ENCODE measurements around the gene CYP4F3. TPM values are rescaled to one million over a fixed set of nuclear protein-coding genes. Genes with fewer than 3 reads are reported as not detected.

CYP4F3 gene
- total and polyA plus RNA-seq, 2 of the 13 experiments (the other 11 are each of a cell fraction or from before 2014, with no cell fraction given), result 17.8 to 22.8 TPM

DNA sequence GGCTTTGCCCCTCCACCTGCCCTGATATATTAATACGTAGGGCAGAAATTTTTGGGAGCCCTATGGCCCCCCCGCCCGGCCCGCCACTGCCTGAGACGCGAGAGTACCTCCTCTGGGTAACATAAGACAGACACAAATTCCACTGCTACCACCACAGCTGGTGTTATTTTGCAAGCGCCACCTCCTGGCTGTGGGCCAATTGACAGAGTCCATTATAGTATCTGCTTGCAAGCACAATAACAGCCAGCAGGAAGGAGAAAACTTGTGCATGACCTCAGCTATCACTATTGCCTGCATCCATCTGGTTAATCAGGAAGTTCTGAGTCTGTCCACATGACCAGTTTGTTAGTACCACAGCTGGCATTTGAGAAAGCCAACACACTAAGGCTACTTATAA is 61.8 kb downstream of the CYP4F3 start (continued):
- no peak for TF ChIP-seq KIAA2018 (CRISPR knock-in tag; IDR thresholded peaks at IDR 0.05; ENCODE audit: borderline replicate concordance)
- TF ChIP-seq MYNN (CRISPR knock-in tag; IDR thresholded peaks at IDR 0.05; ENCODE audit: low read depth), result no peak
- peak; percentile 22; the same call in 1 of the 2 replicates for TF ChIP-seq MAX (IDR thresholded peaks at IDR 0.05)
- TF ChIP-seq ZNF776 (CRISPR knock-in tag; IDR thresholded peaks at IDR 0.05), result no peak
- no peak for TF ChIP-seq ZNF205 (CRISPR knock-in tag; IDR thresholded peaks at IDR 0.05)
- TF ChIP-seq CTCF (CRISPR knock-in tag; IDR thresholded peaks at IDR 0.05), result peak; percentile 78
- TF ChIP-seq, protein P1, sequence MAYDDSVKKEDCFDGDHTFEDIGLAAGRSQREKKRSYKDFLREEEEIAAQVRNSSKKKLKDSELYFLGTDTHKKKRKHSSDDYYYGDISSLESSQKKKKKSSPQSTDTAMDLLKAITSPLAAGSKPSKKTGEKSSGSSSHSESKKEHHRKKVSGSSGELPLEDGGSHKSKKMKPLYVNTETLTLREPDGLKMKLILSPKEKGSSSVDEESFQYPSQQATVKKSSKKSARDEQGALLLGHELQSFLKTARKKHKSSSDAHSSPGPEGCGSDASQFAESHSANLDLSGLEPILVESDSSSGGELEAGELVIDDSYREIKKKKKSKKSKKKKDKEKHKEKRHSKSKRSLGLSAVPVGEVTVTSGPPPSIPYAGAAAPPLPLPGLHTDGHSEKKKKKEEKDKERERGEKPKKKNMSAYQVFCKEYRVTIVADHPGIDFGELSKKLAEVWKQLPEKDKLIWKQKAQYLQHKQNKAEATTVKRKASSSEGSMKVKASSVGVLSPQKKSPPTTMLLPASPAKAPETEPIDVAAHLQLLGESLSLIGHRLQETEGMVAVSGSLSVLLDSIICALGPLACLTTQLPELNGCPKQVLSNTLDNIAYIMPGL (CRISPR knock-in tag; IDR thresholded peaks at IDR 0.05; ENCODE audit: borderline replicate concordance in 1 of 2, low read depth in 1 of 2), result 0 out of 4 replicates have a peak, but pooled peaks of 1 of the 2 experiments have one; percentile 25
- TF ChIP-seq XRCC5 (optimal IDR thresholded peaks at IDR 0.05; ENCODE audit: low read length), result peak; percentile 33
- no peak for TF ChIP-seq ZNF614 (CRISPR knock-in tag; IDR thresholded peaks at IDR 0.05; ENCODE audit: borderline replicate concordance)
- no peak for TF ChIP-seq ZSCAN30 (CRISPR knock-in tag; IDR thresholded peaks at IDR 0.05)
- TF ChIP-seq, protein P2, sequence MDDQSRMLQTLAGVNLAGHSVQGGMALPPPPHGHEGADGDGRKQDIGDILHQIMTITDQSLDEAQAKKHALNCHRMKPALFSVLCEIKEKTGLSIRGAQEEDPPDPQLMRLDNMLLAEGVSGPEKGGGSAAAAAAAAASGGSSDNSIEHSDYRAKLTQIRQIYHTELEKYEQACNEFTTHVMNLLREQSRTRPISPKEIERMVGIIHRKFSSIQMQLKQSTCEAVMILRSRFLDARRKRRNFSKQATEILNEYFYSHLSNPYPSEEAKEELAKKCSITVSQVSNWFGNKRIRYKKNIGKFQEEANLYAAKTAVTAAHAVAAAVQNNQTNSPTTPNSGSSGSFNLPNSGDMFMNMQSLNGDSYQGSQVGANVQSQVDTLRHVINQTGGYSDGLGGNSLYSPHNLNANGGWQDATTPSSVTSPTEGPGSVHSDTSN (CRISPR knock-in tag; IDR thresholded peaks at IDR 0.05; ENCODE audit: borderline replicate concordance), result no peak
- TF ChIP-seq MIER2 (CRISPR knock-in tag; IDR thresholded peaks at IDR 0.05), result peak; percentile 42; the same call in 1 of the 2 replicates
- no peak for TF ChIP-seq ZIK1 (CRISPR knock-in tag; IDR thresholded peaks at IDR 0.05; ENCODE audit: borderline replicate concordance, low read depth)
- peak; percentile 30; the same call in 1 of the 2 replicates for TF ChIP-seq FOXK1 (CRISPR knock-in tag; IDR thresholded peaks at IDR 0.05; ENCODE audit: borderline replicate concordance, low read depth)
- TF ChIP-seq, protein P3, sequence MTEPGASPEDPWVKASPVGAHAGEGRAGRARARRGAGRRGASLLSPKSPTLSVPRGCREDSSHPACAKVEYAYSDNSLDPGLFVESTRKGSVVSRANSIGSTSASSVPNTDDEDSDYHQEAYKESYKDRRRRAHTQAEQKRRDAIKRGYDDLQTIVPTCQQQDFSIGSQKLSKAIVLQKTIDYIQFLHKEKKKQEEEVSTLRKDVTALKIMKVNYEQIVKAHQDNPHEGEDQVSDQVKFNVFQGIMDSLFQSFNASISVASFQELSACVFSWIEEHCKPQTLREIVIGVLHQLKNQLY (CRISPR knock-in tag; IDR thresholded peaks at IDR 0.05), result no peak
- TF ChIP-seq ZKSCAN1 (IDR thresholded peaks at IDR 0.05; ENCODE audit: low read length), result no peak

All from HepG2 (cell line).